ENCODE data around the gene FBXW2.

DNA sequence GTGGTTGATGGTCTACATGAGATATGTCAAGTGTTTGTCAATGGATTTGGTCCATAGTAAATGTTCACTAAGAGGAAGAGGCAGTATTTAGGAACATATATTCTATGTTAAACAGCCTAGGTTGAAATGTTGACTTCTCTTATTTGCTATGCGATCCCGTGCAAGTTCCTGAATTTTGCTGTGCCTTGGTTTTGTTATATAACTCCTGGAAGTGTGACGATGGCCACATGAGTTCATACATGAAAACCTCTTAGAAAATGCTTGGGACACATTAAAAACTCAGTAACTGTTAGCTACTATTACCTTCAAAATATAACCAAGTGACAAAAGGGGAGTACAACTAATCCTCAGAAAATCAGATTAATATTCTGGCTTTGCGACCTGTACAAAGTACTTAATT, 21.9 kb upstream of the FBXW2 start:
- no peak for TF ChIP-seq EZH2 (IDR thresholded peaks at IDR 0.05; ENCODE audit: borderline replicate concordance, low read depth, low read length, poor library complexity, severe bottlenecking)
- no peak for TF ChIP-seq CTCF (conservative IDR thresholded peaks at IDR 0.05; ENCODE audit: low read depth, low read length)
